VCaP (cell line): Measurements from ENCODE around the gene CLDN20.

Experiments used
- H3K27ac ChIP-seq: fragments of 450-650 bp; 2 replicates; pipeline ENCODE4 v1.5.1; 2017
- TF ChIP-seq, protein P1 (sequence below): fragments of 450-650 bp; conservative IDR thresholded peaks from 2 replicates; pipeline ENCODE4 v1.5.1; 2017; ENCODE audit warnings: mild to moderate bottlenecking, moderate library complexity

CLDN20 gene

DNA sequence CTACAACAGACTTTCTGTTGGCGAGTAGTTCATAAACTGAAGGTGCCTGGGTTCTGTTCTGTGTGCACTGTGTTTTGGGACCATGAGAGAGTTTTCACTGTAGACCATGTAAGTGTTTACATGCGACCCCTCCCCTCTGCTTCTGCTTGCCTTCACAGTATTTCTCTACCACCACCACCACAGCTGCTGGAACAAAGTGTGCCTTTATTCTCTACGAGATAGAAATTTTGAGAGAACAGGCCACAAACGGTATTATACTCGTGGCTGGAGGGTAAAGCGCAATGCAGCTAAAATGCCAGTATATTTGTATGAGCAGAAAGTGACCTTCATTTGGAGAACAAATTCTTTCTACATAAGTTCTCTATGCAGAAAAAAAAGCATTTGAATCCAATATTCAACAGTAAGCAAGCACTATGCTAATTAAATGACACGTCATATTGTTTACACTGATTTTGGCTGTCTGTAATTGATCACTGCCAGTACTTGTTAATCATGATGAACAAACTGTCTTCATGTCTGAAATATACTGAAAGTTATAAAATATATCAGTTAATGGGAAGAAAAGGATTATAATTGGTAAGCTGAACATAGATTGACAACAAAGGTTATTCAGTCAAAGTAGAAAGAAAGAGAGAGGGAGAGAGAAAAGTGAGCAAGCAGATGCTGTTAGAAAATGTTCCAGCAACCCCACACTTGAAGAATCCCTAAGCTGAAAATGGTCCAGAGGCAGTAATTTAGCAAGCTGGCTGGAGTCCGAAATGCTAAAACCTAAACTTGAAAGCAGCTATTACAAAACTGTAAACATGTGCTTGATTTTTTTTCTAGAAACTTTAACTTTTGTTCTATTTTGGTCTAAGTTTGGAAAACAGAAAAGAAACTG lies 8.8 kb downstream of the CLDN20 start:
- TF ChIP-seq, protein P1, sequence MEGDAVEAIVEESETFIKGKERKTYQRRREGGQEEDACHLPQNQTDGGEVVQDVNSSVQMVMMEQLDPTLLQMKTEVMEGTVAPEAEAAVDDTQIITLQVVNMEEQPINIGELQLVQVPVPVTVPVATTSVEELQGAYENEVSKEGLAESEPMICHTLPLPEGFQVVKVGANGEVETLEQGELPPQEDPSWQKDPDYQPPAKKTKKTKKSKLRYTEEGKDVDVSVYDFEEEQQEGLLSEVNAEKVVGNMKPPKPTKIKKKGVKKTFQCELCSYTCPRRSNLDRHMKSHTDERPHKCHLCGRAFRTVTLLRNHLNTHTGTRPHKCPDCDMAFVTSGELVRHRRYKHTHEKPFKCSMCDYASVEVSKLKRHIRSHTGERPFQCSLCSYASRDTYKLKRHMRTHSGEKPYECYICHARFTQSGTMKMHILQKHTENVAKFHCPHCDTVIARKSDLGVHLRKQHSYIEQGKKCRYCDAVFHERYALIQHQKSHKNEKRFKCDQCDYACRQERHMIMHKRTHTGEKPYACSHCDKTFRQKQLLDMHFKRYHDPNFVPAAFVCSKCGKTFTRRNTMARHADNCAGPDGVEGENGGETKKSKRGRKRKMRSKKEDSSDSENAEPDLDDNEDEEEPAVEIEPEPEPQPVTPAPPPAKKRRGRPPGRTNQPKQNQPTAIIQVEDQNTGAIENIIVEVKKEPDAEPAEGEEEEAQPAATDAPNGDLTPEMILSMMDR = no peak
- H3K27ac ChIP-seq = no peak overlapping the region

DNA sequence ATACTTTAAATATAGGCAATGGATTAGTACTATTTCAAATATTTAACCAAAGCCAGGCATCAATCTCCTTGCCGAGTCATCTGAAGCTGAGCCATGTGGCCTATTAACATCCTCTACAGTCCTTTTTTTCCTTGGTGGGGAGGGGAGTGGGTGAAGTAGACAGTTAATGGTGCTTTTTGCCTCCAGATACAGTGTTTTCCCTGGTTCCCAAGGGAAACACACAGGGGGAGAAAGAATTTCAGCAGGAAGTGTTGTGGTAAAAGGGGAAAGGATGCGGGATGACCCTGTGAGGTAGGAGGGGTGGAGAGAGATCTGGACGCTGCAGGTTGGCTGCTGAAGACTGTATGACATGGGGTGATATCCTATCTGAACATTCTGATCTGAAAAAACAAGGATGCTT lies 9.6 kb downstream of the CLDN20 start:
- H3K27ac ChIP-seq = no peak overlapping the region

DNA sequence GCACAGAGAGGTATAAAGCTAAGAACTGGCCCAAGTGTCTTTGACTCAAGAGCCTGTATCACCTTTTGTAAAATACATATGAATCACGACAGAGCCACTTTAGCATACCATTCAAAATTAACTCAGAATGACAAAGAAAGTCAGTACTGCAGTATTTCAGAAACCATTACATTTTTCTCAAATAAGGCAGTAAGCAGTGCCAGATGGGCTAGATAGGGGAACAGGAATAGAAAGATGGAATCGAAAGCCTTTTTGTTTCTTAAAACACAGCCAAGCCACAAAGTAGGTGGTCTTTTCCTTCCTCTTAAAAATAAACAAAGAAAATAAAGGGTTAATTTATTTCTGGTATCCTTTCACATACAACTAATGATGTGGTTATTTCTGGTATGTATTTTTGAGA lies 10.3 kb downstream of the CLDN20 start:
- H3K27ac ChIP-seq = no peak overlapping the region
- TF ChIP-seq, protein P1 = no peak

More for the DNA sequence above, 9.6 kb downstream of the CLDN20 start:
- TF ChIP-seq, protein P1 = no peak

DNA sequence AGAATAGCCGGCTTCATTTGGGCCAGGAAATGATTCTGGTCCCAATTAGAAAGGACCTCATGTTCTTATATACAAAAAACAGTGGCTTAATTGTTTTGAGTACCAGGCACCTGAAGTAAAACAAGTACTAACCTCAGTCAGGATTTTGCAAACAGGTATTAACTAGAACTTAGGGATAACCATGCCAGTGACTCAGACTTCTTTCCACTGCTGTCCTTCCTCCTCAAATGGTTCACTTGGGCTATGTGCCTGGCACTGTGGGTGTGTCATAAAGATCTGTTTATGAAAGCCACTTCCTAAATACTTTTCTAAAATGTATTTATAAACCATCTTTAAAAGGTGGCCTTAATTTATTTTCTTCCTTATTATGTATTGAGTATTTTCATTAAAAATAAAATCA lies 10.7 kb downstream of the CLDN20 start:
- TF ChIP-seq, protein P1 = no peak
- no peak overlapping the region for H3K27ac ChIP-seq

DNA sequence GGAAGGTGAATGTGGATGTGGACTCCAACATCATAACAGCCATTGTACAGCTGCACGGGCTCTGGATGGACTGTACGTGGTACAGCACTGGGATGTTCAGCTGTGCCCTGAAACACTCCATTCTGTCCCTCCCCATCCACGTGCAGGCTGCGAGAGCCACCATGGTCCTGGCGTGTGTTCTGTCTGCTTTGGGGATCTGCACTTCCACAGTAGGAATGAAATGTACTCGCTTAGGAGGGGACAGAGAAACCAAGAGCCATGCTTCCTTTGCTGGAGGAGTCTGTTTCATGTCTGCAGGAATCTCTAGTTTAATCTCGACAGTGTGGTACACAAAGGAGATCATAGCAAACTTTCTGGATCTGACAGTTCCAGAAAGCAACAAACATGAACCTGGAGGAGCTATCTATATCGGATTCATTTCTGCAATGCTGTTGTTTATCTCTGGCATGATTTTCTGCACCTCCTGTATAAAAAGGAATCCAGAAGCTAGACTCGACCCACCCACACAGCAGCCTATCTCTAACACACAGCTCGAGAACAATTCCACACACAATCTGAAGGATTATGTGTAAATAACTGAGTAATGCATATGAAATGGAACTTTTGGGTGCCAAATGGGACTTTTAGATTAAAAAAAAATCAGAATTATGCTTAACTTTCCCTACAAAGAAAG lies 12.1 kb downstream of the CLDN20 start:
- TF ChIP-seq, protein P1 = no peak
- H3K27ac ChIP-seq = no peak overlapping the region

DNA sequence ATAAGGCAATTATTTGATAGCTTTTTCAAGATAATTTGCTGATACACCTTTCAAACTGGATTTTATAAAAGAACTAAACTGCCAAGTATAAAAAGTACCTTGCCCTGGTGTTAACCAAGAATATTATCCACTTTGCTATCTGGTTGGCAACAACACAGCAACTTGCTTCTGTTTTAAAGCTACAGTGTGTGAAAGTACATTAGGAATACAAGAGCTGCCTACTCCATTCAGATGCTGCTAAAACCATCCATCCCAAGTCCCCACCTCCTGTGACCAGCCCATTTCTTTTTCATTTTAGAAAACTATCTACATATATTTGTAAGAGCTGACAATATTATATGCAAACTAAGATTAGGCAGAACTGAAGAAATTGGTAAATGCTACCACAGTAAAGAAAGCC lies 12.8 kb downstream of the CLDN20 start:
- H3K27ac ChIP-seq = no peak overlapping the region
- TF ChIP-seq, protein P1 = no peak

DNA sequence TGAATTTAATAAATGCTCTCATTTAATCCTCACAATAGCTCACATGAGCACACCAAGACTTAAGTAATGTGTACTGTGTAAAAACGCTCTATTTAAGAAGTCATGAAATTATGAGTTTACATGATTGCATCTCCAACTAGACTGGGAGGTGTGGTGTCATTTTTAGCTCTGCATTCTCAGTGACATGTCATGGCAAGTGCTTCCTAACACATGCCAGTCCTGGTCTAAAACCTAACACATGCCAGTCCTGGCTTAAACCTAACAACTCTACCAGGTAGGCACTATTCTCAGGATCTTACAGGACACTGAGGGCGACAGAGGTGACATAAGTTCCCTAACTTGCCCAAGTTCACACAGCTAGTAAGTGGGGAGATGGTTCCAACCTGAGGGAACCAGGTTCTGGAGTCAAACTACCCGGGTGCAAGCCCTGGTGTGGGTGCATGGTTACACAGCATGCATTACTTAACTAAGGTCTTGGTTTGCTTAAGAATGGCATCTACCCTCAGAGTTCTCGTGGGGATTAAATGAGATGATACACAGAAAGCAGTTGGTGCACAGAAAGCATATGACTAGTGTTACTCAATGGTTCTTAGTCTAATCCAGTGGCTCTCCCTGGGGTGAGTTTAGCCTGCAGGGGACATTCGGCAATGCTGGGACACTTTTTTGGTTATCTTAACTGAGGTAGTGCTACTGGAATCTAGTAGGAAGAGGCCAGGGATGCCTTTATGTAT lies 14.7 kb downstream of the CLDN20 start:
- H3K27ac ChIP-seq = no peak overlapping the region
- TF ChIP-seq, protein P1 = no peak
